Skin epidermis (tissue), 12 donors: ENCODE measurements around the gene STX1A.
"Not testable (repeated sequence)": the region's sequence is repeated elsewhere in the genome, so short reads cannot be mapped to it uniquely, and the experiment has no call there.

ENCODE experiments used
- H3K27ac ChIP-seq, 21 experiments: fragments of 200-600 bp; sonication (generic) in 11 of 21; one replicate each; pipeline ENCODE4 v1.5.0; 2020; ENCODE audit warnings: mild to moderate bottlenecking in 3 of 21, inconsistent platforms in 2 of 21, moderate library complexity in 2 of 21
- H3K4me3 ChIP-seq, 7 experiments: fragments of 200-600 bp; sonication (generic) in 2 of 7; one replicate each; pipeline ENCODE4 v1.5.0; 2020; ENCODE audit warnings: inconsistent platforms in 2 of 7, mild to moderate bottlenecking in 2 of 7, moderate library complexity in 1 of 7

The STX1A gene

GRCh38 chr7:73715648-73716317 lies 3.7 kb downstream of the STX1A start:
- no peak overlapping the region for H3K27ac ChIP-seq

GRCh38 chr7:73713319-73713718 lies 6.2 kb downstream of the STX1A start:
- not testable (repeated sequence) for H3K4me3 ChIP-seq

More at GRCh38 chr7:73715648-73716317, 3.7 kb downstream of the STX1A start:
- no peak overlapping the region for H3K4me3 ChIP-seq

GRCh38 chr7:73712773-73713172 lies 6.7 kb downstream of the STX1A start:
- no peak overlapping the region for H3K4me3 ChIP-seq
- no peak overlapping the region for H3K27ac ChIP-seq

More at GRCh38 chr7:73713319-73713718, 6.2 kb downstream of the STX1A start:
- H3K27ac ChIP-seq, result not testable (repeated sequence)

- Histone ChIP-seq H3K27ac (no peak overlapping the region), H3K4me3 (no peak overlapping the region)
These were observed 10.4 kb downstream of the STX1A start for GRCh38 chr7:73708961-73709549.

GRCh38 chr7:73707045-73707631 lies 12.3 kb downstream of the STX1A start:
- H3K27ac ChIP-seq, result no peak overlapping the region
- no peak overlapping the region for H3K4me3 ChIP-seq

- H3K27ac ChIP-seq, result peak overlapping the region in 1 of 21 experiments; percentile 53
These were observed 13.1 kb downstream of the STX1A start for GRCh38 chr7:73706126-73707044.

GRCh38 chr7:73705551-73705920 lies 13.9 kb downstream of the STX1A start:
- no peak overlapping the region for H3K4me3 ChIP-seq
- H3K27ac ChIP-seq, result peak overlapping the region in 2 of 21 experiments; percentile 41 to 53

More at GRCh38 chr7:73706126-73707044, 13.1 kb downstream of the STX1A start:
- no peak overlapping the region for H3K4me3 ChIP-seq

GRCh38 chr7:73704640-73705550 lies 14.6 kb downstream of the STX1A start:
- Histone ChIP-seq H3K27ac (peak overlapping the region in 2 of 21 experiments; percentile 41 to 53), H3K4me3 (no peak overlapping the region)

GRCh38 chr7:73703757-73704639 lies 15.5 kb downstream of the STX1A start:
- H3K4me3 ChIP-seq, result no peak overlapping the region
- peak overlapping the region in 2 of 21 experiments; percentile 25 to 41 for H3K27ac ChIP-seq

- no peak overlapping the region for H3K4me3 ChIP-seq
- peak overlapping the region in 1 of 21 experiments; percentile 25 for H3K27ac ChIP-seq
These were observed 16.2 kb downstream of the STX1A start for GRCh38 chr7:73703225-73703624.

GRCh38 chr7:73702665-73703064 lies 16.8 kb downstream of the STX1A start:
- Histone ChIP-seq H3K4me3 (no peak overlapping the region), H3K27ac (no peak overlapping the region)

GRCh38 chr7:73702226-73702625 lies 17.2 kb downstream of the STX1A start:
- Histone ChIP-seq H3K27ac (no peak overlapping the region), H3K4me3 (no peak overlapping the region)

- Histone ChIP-seq H3K27ac (no peak overlapping the region), H3K4me3 (no peak overlapping the region)
These were observed 18.0 kb downstream of the STX1A start for GRCh38 chr7:73701357-73701995.

GRCh38 chr7:73700581-73701134 lies 18.8 kb downstream of the STX1A start:
- no peak overlapping the region for H3K27ac ChIP-seq
- H3K4me3 ChIP-seq, result no peak overlapping the region

GRCh38 chr7:73700069-73700423 lies 19.4 kb downstream of the STX1A start:
- no peak overlapping the region for H3K27ac ChIP-seq
- H3K4me3 ChIP-seq, result no peak overlapping the region

GRCh38 chr7:73699370-73700068 lies 19.9 kb downstream of the STX1A start:
- no peak overlapping the region for H3K4me3 ChIP-seq
- no peak overlapping the region for H3K27ac ChIP-seq

- Histone ChIP-seq H3K4me3 (no peak overlapping the region), H3K27ac (no peak overlapping the region)
These were observed 21.1 kb downstream of the STX1A start for GRCh38 chr7:73698410-73698809.
